Measurements from ENCODE around the gene USP21. TPM values are rescaled to one million over a fixed set of nuclear protein-coding genes. Genes with fewer than 3 reads are reported as not detected.

The USP21 gene
- polyA plus RNA-seq, 1 experiment = 19.3 TPM

DNA sequence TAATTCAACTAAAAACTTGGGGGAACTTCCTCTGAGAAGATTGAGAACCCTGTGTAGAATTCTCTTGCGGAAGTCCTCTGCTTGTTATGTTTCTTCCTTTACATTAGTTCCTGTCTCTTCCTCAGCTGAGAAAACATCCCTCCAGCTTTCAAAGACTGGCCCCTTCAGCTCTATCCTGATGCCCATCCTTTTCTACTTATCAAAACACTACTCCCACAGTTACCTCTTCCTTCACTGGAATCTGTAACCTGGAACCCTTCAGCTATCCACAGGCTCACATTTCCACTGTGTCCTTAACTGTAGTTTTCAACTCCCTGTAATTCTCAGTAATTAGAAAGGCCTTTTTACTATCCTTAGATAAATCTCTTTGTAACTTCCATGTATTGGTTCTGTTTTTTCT lies 20.9 kb upstream of the USP21 start:
- no peak for DNase-seq (ENCODE audit: low read depth)
- TF ChIP-seq, protein P1, sequence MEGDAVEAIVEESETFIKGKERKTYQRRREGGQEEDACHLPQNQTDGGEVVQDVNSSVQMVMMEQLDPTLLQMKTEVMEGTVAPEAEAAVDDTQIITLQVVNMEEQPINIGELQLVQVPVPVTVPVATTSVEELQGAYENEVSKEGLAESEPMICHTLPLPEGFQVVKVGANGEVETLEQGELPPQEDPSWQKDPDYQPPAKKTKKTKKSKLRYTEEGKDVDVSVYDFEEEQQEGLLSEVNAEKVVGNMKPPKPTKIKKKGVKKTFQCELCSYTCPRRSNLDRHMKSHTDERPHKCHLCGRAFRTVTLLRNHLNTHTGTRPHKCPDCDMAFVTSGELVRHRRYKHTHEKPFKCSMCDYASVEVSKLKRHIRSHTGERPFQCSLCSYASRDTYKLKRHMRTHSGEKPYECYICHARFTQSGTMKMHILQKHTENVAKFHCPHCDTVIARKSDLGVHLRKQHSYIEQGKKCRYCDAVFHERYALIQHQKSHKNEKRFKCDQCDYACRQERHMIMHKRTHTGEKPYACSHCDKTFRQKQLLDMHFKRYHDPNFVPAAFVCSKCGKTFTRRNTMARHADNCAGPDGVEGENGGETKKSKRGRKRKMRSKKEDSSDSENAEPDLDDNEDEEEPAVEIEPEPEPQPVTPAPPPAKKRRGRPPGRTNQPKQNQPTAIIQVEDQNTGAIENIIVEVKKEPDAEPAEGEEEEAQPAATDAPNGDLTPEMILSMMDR (IDR thresholded peaks at IDR 0.05; ENCODE audit: insufficient read depth, low read depth, low read length) = no peak
- Histone ChIP-seq H3K4me3 (ENCODE audit: low read depth, low read length) (no peak overlapping the region), H3K27me3 (ENCODE audit: control insufficient read depth, insufficient read depth, low read length) (no peaks in the 10 kb centered on the region), H3K36me3 (ENCODE audit: control insufficient read depth, insufficient read depth, low read length) (no peaks in the 10 kb centered on the region)
- ChIA-PET POLR2A (interaction anchor here (0.6 kb wide), 1 partner anchor 125 kb away, joined by 3 read pairs; no protein-coding TSS in a partner anchor), CTCF (interaction anchor here (0.7 to 3.8 kb wide), 12 partner anchors 11 to 148 kb away, joined by 3 to 36 read pairs (median 4); partner anchors contain the start of gene KLHDC9)

DNA sequence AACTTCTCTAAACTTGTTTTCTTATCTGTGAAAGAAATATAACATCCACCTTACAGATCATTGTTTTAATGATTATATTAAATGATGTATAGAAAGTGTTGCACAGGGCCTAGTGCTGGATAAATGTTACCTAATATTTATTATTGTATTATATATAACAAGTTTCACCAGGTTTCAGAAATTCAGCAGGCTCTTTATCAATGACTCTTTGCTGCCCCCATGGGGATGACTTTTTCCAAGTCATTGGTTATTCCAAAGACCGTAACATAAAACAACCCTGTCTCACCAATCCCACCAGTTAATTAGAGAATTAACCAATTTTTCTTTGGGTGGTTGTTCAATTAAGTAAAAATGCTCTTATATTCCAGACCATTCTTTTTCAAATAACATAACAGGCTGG lies 19.5 kb upstream of the USP21 start:
- CTCF ChIA-PET = interaction anchor here (0.6 to 3.8 kb wide), 5 partner anchors 10 to 148 kb away, joined by 3 to 36 read pairs (median 4); partner anchors contain the start of gene PPOX
- H3K27me3 ChIP-seq (ENCODE audit: control insufficient read depth, insufficient read depth, low read length) = no peaks in the 10 kb centered on the region
- POLR2A ChIA-PET = no interaction called here
- no peak for DNase-seq (ENCODE audit: low read depth)
- no peaks in the 10 kb centered on the region for H3K36me3 ChIP-seq (ENCODE audit: control insufficient read depth, insufficient read depth, low read length)
- H3K4me3 ChIP-seq (ENCODE audit: low read depth, low read length) = no peak overlapping the region
- TF ChIP-seq, protein P1 (IDR thresholded peaks at IDR 0.05; ENCODE audit: insufficient read depth, low read depth, low read length) = peak; percentile 63

DNA sequence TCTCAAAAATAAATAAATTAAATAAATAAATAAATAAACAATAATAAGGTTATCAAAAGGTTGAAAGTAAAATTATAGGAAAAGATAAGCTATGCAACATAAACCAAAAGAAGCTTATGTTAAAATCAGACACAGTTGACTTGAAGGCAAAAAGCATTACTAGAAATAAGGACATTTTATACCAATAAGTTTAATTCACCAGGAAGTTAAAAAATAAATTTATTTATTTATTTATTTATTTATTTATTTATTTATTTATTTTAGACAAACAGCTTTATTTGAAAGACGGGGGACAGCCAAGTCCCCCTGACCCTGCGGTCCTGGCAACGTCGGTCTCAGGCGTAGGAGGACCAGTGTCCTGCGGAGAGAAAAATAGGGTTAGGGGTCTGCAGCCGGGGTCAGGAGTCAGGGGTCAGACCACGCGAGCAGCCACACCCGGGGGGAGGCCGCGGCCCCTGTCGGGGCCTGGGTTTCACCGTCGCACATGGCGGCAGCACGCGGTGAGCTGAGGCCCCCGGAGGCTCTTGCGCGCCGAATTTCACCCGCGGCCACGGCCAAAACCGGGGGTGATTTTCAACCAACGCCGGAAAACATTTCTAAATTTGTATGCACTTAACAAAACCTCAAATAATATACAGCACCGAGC lies 18.4 kb upstream of the USP21 start:
- Histone ChIP-seq H3K4me3 (ENCODE audit: low read depth, low read length) (no peak overlapping the region), H3K36me3 (ENCODE audit: control insufficient read depth, insufficient read depth, low read length) (no peaks in the 10 kb centered on the region), H3K27me3 (ENCODE audit: control insufficient read depth, insufficient read depth, low read length) (no peaks in the 10 kb centered on the region)
- TF ChIP-seq, protein P1 (IDR thresholded peaks at IDR 0.05; ENCODE audit: insufficient read depth, low read depth, low read length) = no peak
- POLR2A ChIA-PET = interaction anchor here (0.6 kb wide), 1 partner anchor 32 kb away, joined by 3 read pairs; no protein-coding TSS in a partner anchor
- DNase-seq (ENCODE audit: low read depth) = no peak
- CTCF ChIA-PET = interaction anchor here (0.9 to 3.8 kb wide), 9 partner anchors 8 to 145 kb away, joined by 3 to 36 read pairs (median 4); partner anchors contain the start of gene PPOX

DNA sequence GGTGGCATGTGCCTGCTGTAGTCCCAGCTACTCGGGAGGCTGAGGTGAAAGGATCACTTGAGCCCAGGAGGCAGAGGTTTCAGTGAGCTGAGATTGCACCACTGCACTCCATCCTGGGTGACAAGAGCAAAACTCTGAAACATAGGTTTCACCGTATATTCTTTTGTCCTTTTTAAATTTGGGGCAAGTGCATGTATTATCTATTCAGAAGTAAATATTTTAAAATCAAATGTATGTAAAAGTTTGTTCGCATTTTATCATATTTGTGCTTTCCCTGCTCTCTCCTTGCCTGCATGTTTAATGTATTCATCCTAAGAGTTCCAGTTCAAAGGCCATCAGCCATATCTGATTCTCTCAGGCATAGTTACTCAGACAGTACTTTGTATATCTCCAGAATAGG lies 13.5 kb upstream of the USP21 start:
- TF ChIP-seq, protein P1 (IDR thresholded peaks at IDR 0.05; ENCODE audit: insufficient read depth, low read depth, low read length) = no peak
- Histone ChIP-seq H3K36me3 (ENCODE audit: control insufficient read depth, insufficient read depth, low read length) (no peaks in the 10 kb centered on the region), H3K4me3 (ENCODE audit: low read depth, low read length) (no peak overlapping the region), H3K27me3 (ENCODE audit: control insufficient read depth, insufficient read depth, low read length) (no peaks in the 10 kb centered on the region)
- ChIA-PET CTCF (no interaction called here), POLR2A (interaction anchor here (0.6 kb wide), 1 partner anchor 754 kb away, joined by 3 read pairs; no protein-coding TSS in a partner anchor)
- DNase-seq (ENCODE audit: low read depth) = no peak

DNA sequence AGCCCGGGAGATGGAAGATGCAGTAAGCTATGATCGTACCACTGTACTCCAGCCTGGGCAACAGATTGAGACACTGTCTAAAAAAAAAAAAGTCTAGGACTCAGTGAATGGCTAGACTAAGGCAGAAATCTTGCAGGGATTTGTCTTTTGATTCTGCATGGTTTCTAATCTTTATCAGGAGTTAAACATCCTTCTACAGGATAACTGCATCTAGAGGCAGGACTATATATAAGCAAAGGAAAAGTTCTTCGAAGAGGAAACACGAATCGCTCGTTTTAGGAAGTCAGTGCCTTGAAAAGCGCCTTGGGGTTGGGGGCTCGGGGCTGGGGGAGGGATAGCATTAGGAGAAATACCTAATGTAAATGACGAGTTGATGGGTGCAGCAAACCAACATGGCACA lies 6.1 kb upstream of the USP21 start:
- POLR2A ChIA-PET = interaction anchor here (0.6 kb wide), 5 partner anchors 13 to 117 kb away, joined by 3 to 11 read pairs (median 3); partner anchors contain the start of genes DEDD, PPOX and USF1
- no peak for DNase-seq (ENCODE audit: low read depth)
- CTCF ChIA-PET = interaction anchor here (0.7 to 1.0 kb wide), 3 partner anchors 10 to 78 kb away, joined by 3 to 4 read pairs (median 3); no protein-coding TSS in a partner anchor

More for the DNA sequence above, 6.1 kb upstream of the USP21 start:
- H3K36me3 ChIP-seq (ENCODE audit: control insufficient read depth, insufficient read depth, low read length) = peaks cover 3% of the 10 kb centered on the region; the same call in 1 of the 2 replicates
- H3K4me3 ChIP-seq (ENCODE audit: low read depth, low read length) = peak overlapping the region; percentile 72
- no peaks in the 10 kb centered on the region for H3K27me3 ChIP-seq (ENCODE audit: control insufficient read depth, insufficient read depth, low read length)
- TF ChIP-seq, protein P1 (IDR thresholded peaks at IDR 0.05; ENCODE audit: insufficient read depth, low read depth, low read length) = no peak
